GM19099 (cell line): Measurements from ENCODE around the gene RND3.

ENCODE experiments used
- POLR2A ChIP-seq: IDR thresholded peaks from 3 replicates; pipeline ENCODE4 v1.6.1; 2011; ENCODE audit warnings: low read depth; ENCODE audit not compliant: insufficient read length; ENCODE audit errors: extremely low read depth

Gene RND3

DNA sequence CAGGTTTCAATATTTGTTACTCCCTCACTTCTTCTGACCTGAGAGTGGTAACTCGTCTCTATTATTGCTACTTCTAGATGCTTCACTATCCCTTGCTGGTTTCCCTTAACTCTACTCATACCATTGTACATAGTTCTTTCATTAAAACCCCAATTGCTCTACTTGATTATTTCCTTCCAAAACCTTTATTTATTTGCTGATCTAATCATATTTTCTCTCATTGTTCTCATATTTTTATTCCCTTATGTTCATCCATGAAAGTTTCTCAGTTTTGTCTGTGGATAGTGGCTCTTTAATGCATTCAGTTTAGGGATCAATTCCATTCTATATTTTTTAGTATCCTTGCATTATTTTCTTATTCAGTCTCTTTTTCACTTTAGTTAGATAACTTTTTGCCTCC, 42.1 kb downstream of the RND3 start:
- no peak for TF ChIP-seq POLR2A

DNA sequence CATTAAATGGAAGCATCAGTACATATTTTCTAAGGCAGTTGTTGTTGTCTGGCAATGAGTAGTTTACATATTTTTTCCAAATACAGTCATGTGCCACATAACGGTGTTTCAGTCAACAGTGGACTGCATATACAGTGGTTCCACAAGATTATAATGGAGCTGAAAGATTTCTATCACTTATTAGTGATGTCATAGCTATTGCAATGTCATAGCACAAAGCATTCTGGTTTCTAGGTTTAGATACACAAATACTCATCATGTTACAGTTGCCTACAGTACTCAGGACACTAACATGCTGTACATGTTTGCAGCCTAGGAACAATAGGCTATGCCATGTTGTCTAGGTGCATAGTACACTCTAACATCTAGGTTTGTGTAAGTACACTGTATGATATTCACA, 45.0 kb downstream of the RND3 start:
- TF ChIP-seq POLR2A, result no peak

DNA sequence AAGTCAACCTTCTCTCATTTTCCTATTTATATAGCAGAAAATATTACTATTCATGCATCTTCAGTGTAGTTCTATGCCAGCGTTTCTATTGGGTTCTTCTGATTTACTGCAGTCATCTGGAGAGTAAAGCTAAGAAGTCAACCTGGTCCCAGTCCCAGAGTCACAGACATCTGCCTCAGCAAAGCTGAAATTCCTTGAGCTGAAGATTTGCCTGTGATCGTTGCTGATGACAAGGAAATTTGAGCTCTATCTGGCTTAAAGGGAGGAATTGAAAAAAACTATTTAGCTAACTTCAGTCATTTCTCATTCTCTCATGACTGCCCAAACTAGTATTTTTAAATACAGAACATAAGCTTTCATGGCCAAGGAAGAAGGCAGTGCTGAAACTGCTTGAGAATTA, 45.7 kb downstream of the RND3 start:
- TF ChIP-seq POLR2A, result no peak

DNA sequence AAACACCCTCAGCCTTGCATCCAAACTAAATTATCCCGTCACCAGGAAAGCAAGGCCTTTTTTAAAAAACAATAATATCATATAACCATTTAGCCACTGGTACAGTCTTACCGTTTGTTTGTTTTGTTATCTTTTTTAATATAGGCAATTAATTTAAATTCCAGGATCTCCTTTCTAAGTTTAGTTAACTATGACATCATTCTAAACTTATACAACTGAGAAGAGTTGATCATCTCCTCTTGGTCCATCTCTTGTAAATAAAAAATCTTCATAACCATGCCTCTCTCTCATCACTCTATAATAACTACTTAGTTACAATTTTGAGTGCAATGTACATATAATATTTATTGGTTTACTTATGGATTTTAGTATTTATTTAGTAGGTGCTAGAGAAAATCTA, 46.2 kb downstream of the RND3 start:
- no peak for TF ChIP-seq POLR2A

DNA sequence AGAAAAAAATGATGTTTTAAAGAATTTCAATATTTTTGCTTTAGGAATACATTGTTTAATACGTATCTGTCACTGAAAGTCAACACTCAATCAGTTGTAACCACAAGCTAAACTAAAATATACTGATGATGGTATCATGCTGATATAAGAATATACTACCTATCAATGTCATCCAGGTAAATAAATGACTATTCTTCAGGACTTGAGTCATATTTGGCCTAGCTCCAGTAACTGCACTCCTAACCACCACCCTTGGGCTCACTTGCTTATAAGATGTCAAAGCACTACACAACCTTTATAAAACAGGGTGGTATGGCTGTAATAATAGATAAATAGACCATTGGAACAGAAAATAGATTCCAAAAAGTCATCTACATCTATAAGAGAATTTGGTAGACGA, 48.8 kb downstream of the RND3 start:
- no peak for TF ChIP-seq POLR2A

DNA sequence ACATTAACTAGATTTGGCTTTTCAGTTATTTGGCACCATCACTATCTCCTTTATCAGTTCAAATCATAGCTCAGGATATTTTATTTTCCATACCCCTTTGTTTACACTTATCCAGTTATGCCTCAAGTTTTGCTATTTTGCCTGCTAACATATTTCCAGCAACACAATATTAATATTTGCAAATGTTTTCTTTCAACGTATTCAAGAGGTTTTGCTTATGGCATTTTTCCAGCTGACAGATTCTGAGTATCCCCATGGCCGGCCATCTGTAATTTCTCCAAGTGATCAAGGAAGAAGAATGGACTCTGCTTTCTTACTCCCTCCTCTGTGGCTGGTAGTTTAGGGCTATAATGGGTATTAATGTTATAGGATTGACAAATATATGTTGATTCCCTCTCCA, 49.4 kb downstream of the RND3 start:
- TF ChIP-seq POLR2A, result no peak

DNA sequence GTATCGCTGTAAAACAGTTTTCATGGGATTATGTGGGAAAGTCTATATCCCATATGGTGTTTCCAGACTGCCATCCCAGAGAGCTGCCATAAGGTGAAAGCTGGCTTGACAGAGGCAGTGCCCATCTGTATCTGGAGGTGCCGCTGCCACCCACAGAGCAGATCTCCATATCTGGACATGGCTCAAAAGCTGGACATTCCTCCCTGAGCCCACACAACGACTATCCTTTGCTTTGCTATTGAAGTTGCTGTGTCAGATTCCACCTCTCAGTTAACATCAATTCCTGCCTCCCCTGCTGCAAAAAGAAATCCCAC, 55.2 kb downstream of the RND3 start:
- TF ChIP-seq POLR2A, result no peak

DNA sequence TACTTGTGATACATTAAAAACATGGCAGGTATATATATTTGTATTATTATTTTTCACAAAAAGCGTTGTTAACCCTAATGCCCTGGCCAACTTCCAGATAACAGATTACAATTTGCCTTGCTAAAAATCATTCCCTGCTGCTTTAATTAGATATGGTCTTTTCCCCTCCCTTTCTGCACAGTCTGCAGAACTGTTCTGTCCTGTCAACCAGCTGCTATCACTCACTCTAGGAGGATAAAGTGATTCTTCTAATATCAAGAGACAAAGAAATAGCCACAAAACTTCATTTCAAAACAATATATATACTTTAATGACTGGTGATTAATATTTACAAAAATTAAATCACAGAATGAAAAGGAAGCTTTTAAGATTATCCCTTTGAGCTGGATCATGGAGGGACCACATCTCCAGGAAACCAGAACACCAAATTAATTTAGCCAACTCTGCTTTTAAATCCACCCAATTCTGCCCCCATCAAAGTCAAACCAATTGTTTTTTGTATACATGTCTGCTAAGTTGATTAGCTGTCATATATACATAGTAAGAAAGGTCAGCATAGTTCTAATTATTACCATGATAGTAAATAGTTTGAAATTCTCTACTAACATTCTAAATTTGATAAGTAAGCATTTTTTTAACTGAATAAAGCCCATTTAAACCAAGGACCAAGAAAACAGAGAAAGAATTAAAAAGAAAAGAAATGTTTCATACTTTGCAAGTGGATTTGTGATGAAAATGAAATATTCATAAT, 55.7 kb downstream of the RND3 start:
- TF ChIP-seq POLR2A, result no peak

DNA sequence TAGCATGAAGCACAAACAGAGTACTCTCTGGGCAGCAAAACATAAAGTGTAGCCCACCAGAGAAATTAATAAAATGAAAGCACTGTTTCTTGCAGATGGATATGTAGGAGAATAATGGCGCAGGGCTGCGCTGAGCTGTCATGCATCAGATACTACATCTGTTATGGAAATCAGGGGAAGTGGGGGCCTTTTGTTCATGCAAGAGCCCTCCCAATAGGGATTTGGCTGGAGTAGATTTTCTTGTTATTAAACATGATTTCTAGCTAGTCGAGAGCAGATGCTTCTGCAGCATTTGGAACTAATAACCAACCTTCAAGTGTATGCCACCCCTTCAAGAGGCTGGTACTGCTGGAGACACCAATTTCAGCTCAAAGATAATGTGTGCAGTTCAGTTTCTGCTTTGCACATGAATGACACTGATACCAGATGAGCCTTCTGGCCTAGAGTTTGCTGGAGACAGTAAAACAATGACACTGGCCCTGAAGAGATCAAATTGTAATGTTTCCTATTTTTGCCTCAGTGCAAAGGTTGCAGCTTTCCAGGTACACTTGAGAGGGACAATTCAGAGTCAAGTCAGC, 58.0 kb downstream of the RND3 start:
- no peak for TF ChIP-seq POLR2A

DNA sequence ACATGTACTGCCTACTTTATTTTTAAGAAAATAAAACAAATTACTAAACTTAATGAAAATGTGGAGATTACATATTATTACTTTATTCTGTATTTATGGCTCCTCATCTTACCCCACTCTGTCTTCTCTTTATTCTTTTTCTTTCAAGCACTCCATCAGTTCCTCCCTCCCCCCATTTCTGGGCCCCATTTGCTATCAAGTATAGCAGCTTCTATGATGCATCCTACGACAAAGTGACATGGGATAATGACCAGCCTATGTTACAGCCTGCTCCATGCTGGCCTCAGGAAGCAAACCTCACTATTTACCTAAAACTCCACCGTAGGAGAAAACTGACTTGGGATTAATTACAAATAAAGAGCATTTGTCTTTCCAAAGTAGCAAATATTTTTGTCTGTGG, 58.8 kb downstream of the RND3 start:
- TF ChIP-seq POLR2A, result no peak

DNA sequence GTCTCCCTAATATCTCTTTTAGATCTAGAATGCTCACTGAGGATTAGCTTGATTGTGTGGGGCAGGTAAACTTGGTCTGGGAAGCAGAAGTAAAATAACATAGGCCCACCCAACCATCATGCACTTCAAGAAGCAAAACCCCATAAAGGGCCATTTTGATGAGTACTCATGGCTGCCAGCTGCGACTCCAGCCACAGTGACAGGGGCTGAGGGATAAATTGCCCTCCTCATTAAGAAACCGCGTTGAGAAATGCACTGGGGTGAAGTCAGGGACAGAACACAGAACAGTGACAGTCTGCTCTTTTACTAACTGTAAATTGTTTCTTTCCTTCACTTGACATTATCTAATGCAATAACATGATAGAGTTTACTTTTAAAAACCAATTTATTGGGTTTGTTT, 60.2 kb downstream of the RND3 start:
- TF ChIP-seq POLR2A, result no peak

DNA sequence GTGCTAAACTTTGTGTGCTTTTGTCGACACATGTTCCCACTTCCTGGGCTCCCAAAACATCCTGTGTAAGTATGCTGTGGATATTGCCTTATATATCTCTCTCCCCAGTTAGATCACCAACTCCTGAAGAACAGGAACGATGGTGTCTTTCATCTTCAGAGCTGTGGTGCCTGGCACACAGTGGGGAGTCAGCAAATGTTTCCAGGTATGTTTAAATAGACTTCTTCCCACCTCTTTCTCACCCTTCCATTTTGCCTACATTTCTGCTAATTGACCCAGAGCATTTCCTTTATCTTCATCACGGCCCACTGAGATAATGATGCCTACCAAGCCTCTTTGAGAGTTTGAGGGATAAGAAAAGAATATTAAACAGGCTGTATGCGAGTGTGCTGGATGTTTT, 60.7 kb downstream of the RND3 start:
- TF ChIP-seq POLR2A, result no peak

DNA sequence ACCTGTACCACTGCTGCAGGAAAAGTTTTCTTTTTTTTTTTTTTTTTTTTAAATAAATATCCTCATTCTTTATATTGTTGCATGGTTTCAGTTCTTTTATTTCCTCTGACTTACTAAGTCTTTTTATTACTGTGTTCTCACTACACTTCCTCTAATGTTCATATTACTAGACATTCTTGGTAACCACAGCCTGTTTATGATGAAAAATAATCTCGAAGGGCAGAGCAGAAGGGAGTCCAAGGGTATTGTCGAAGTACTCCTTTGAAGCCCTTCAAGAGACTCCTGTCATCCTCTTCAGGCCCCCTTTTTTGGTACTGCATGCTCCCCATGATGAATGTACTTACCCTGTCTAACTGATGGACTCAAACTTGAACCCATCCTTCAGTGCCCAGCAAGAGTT, 61.2 kb downstream of the RND3 start:
- TF ChIP-seq POLR2A, result no peak

DNA sequence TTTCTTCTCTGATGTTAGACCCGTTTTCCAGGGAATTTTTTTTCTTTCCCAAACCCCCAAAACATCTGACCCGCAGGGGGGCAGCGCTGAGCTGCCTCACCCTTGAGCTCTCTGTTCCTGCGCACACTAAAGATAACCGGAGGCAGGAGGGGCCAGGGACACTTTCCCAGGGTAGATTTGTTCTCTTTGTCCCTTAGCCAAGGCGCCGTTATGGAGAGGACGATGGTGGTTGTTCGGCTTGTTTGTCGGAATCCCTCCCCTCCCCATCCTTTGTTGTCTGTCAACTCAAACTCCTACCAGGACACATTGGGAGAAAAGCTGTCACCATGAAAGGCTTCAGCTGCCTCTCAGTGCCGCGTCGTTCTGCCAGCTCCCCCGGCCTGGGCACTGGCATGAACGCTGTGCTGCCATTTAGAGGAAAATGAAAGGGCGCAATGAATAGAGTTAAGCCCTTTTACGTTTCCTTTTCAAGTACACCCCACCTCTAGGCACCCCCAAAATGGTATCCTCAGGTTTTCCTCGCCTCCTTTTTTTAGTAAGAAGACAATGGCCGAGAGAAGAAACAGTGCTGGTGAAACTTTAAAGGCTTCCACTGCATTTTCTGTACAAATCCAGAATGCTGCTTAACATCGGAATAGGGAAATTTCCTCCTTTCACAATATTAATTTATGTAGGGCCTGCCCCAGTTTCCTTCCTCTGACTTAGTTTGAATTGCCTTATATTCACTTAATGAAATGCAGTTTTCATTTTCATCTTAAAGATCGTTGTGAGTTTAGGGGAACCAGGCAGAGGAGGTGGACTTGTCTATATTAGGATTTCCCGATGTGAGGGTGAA, 62.1 kb downstream of the RND3 start:
- no peak for TF ChIP-seq POLR2A

DNA sequence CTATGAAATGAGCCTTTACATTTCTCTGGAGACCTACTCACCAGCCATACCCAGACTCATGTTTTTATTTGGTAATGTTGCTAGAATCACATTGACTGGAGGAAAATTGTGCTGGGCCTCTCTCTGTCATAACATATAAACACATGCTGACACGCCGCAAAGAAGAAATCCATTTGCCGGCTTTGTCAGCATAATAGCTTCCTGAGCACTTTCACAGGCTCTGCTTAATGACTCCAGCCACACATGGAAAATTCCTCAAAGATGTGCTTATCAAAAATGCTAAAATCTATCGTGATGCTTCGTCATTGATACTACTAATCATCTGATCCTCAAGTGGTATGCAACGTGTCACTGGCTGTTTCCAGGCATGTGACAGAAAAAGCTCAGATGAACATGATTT, 63.1 kb downstream of the RND3 start:
- no peak for TF ChIP-seq POLR2A

DNA sequence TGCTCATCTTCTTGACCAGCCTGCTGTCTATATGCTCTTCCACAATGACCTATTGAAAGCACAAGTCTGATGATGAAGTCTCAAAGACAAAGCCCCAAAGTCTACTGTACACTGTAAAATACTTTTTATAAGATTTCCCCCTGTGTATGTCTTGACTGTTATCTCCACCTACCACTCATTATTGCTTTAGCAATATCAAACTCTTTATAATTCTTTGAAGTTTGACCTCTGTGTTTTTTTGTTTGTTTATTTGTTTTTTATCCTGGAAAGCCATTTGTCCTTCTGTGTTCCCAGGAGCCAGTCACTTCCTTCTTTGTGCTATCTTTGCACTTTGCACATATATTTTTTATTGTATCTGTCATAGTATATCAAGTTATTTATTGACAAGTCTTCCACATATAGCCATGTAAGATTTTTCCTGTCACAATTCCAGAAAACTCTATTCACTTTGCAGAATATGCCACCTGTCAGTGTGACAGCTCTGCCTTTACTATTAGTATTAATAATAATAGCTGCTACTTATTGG, 66.3 kb downstream of the RND3 start:
- TF ChIP-seq POLR2A, result no peak
